OCI-LY1 (cell line): ENCODE measurements around the gene MXRA7.

ENCODE experiments used
- H2AFZ ChIP-seq: fragments of 200-600 bp; sonication (generic), shearing (Covaris generic); 2 replicates; pipeline ENCODE4 v1.6.0; 2014; ENCODE audit warnings: antibody characterized with exemption, mild to moderate bottlenecking, low read length
- H3F3A ChIP-seq: fragments of 200-600 bp; sonication (generic), shearing (Covaris generic); 2 replicates; pipeline ENCODE4 v1.6.0; 2014; ENCODE audit warnings: mild to moderate bottlenecking, antibody characterized with exemption, low read length, moderate library complexity; ENCODE audit not compliant: insufficient read depth
- H3K27ac ChIP-seq: fragments of 200-600 bp; sonication (generic); 2 replicates; pipeline ENCODE4 v1.5.1; 2014; ENCODE audit warnings: low read length, mixed run types, mild to moderate bottlenecking, low read depth; ENCODE audit not compliant: poor library complexity, severe bottlenecking
- H3K27me3 ChIP-seq: fragments of 200-600 bp; sonication (generic); 2 replicates; pipeline ENCODE4 v1.6.0; 2014; ENCODE audit warnings: antibody characterized with exemption, mild to moderate bottlenecking, low read length, moderate library complexity; ENCODE audit not compliant: insufficient read depth
- H3K36me3 ChIP-seq: fragments of 200-600 bp; sonication (generic); 2 replicates; pipeline ENCODE4 v1.6.1; 2014; ENCODE audit warnings: mild to moderate bottlenecking, antibody characterized with exemption, low read length, moderate library complexity, mixed read lengths; ENCODE audit not compliant: insufficient read depth
- H3K4me1 ChIP-seq: fragments of 200-600 bp; sonication (generic); 2 replicates; pipeline ENCODE4 v1.5.1; 2014; ENCODE audit warnings: mild to moderate bottlenecking, low read length, moderate library complexity; ENCODE audit not compliant: insufficient read depth, severe bottlenecking
- H3K4me2 ChIP-seq: fragments of 200-600 bp; sonication (generic), shearing (Covaris generic); 2 replicates; pipeline ENCODE4 v1.6.1; 2014; ENCODE audit warnings: low read length
- H3K4me3 ChIP-seq: fragments of 200-600 bp; sonication (generic); 2 replicates; pipeline ENCODE4 v1.5.1; 2014; ENCODE audit warnings: low read length, low read depth, mild to moderate bottlenecking, mixed read lengths; ENCODE audit not compliant: poor library complexity, severe bottlenecking
- H3K79me2 ChIP-seq: fragments of 200-600 bp; shearing (Covaris generic); 2 replicates; pipeline ENCODE4 v1.6.1; 2016; ENCODE audit warnings: mixed run types, low read length, mixed read lengths; ENCODE audit not compliant: insufficient read depth
- H3K9ac ChIP-seq: fragments of 200-600 bp; sonication (generic), shearing (Covaris generic); 2 replicates; pipeline ENCODE4 v1.6.1; 2014; ENCODE audit warnings: mild to moderate bottlenecking, low read length, mixed read lengths
- H3K9me2 ChIP-seq: fragments of 200-600 bp; sonication (generic), shearing (Covaris generic); 2 replicates; pipeline ENCODE4 v1.6.1; 2014; ENCODE audit warnings: low read depth, mild to moderate bottlenecking, low read length, mixed read lengths
- H3K9me3 ChIP-seq: fragments of 200-600 bp; shearing (Covaris generic); 2 replicates; pipeline ENCODE4 v1.6.1; 2014; ENCODE audit warnings: low read length, mixed read lengths
- H4K20me1 ChIP-seq: fragments of 200-600 bp; sonication (generic), shearing (Covaris generic); 2 replicates; pipeline ENCODE4 v1.6.0; 2016; ENCODE audit warnings: mild to moderate bottlenecking, low read length; ENCODE audit not compliant: insufficient read depth
- CTCF ChIP-seq: fragments of 200-600 bp; sonication (generic), shearing (Covaris generic); IDR thresholded peaks from 2 replicates; pipeline ENCODE4 v1.5.1; 2017; ENCODE audit warnings: mild to moderate bottlenecking, antibody characterized with exemption, low read length, moderate library complexity, mixed read lengths
- EZH2 ChIP-seq: fragments of 200-600 bp; sonication (generic), shearing (Covaris generic); IDR thresholded peaks from 2 replicates; pipeline ENCODE4 v1.8.0; 2017; ENCODE audit warnings: borderline replicate concordance, mixed run types, mild to moderate bottlenecking, antibody characterized with exemption, low read length, moderate library complexity, mixed read lengths

The MXRA7 gene

GRCh38 chr17:76667491-76667755, 43.3 kb downstream of the MXRA7 start:
- H3F3A ChIP-seq = no peaks in the 10 kb centered on the region
- no peaks in the 10 kb centered on the region for H3K9me2 ChIP-seq
- no peak for TF ChIP-seq CTCF
- TF ChIP-seq EZH2 = no peak
- peaks cover 4% of the 10 kb centered on the region; the same call in 1 of the 2 replicates for H3K9me3 ChIP-seq
- H3K27me3 ChIP-seq = no peaks in the 10 kb centered on the region
- H3K79me2 ChIP-seq = no peaks in the 10 kb centered on the region
- H3K4me2 ChIP-seq = no peak overlapping the region
- no peak overlapping the region for H3K9ac ChIP-seq
- no peaks in the 10 kb centered on the region; the same call in 1 of the 2 replicates for H3K36me3 ChIP-seq
- H3K4me3 ChIP-seq = no peak overlapping the region
- no peaks in the 10 kb centered on the region for H4K20me1 ChIP-seq
- H2AFZ ChIP-seq = no peak overlapping the region
- H3K4me1 ChIP-seq = peaks cover 19% of the 10 kb centered on the region
- H3K27ac ChIP-seq = no peak overlapping the region

DNA sequence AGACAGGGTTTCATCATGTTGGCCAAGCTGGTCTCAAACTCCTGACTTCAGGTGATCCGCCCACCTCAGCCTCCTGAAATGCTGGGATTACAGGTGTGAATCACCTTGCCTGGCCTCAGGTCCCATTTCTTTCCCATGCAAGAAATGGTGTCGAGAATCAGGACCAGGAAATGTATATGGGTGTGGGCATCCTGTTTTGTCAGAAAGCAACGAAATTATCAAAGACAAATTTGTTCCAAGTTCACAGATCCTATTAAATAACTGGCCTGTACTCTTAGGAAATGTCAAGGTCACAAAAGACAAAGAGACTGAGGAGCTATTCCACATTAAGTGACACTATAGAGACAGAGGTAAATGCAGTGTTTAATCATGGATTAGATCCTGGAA, 50.1 kb downstream of the MXRA7 start:
- no peaks in the 10 kb centered on the region for H3F3A ChIP-seq
- TF ChIP-seq CTCF = no peak
- TF ChIP-seq EZH2 = no peak
- H3K9me2 ChIP-seq = no peaks in the 10 kb centered on the region
- H3K4me1 ChIP-seq = peaks cover 8% of the 10 kb centered on the region
- H2AFZ ChIP-seq = no peak overlapping the region
- H3K27ac ChIP-seq = no peak overlapping the region
- H3K9ac ChIP-seq = no peak overlapping the region
- no peaks in the 10 kb centered on the region for H3K79me2 ChIP-seq
- H3K4me2 ChIP-seq = no peak overlapping the region
- no peaks in the 10 kb centered on the region for H3K27me3 ChIP-seq
- no peak overlapping the region for H3K4me3 ChIP-seq
- H4K20me1 ChIP-seq = no peaks in the 10 kb centered on the region
- H3K36me3 ChIP-seq = no peaks in the 10 kb centered on the region
- H3K9me3 ChIP-seq = no peaks in the 10 kb centered on the region

DNA sequence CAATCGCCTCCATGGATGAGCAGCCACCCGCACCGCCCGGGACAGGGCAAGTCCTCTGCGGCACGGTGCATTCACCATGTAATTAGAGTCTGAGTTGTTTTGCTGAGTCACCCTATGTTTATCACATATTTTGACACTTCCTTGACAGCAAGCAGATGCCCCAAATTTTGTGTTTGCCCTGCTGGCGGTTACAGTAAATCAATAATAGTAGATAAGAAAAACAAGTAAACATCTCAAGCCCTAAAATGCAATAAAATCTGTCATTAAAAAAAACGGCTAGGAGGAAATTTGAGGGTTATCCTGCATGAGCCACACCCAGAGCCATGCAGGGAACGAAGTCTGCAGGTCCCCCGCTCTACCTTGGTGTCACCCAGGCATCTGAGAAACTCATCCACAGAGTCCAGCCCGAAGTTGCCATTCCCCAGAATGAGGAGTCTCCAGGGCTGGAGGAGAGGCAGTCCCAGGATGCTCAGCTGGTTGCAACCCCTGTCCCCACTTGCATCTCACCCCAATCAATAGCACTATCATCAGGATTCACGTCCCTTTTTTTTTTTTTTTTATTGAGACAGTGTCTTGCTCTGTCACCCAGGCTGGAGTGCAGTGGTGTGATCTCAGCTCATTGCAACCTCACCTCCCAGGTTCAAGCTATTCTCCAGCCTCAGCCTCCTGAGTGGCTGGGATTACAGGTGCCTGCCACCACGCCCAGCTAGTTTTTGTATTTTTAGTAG, 50.7 kb downstream of the MXRA7 start:
- H3K36me3 ChIP-seq = no peaks in the 10 kb centered on the region
- no peak overlapping the region for H3K27ac ChIP-seq
- peaks cover 8% of the 10 kb centered on the region for H3K4me1 ChIP-seq
- no peak for TF ChIP-seq CTCF
- no peak overlapping the region for H3K9ac ChIP-seq
- H3K4me2 ChIP-seq = no peak overlapping the region
- no peaks in the 10 kb centered on the region for H3K79me2 ChIP-seq
- no peaks in the 10 kb centered on the region for H3K9me2 ChIP-seq
- no peaks in the 10 kb centered on the region for H4K20me1 ChIP-seq
- H3K9me3 ChIP-seq = no peaks in the 10 kb centered on the region
- no peak overlapping the region for H2AFZ ChIP-seq
- H3F3A ChIP-seq = no peaks in the 10 kb centered on the region
- H3K4me3 ChIP-seq = no peak overlapping the region
- H3K27me3 ChIP-seq = no peaks in the 10 kb centered on the region
